AG04450 (cell line): ENCODE data around the gene EML1. TPM values are rescaled to one million over a fixed set of nuclear protein-coding genes. Genes with fewer than 3 reads are reported as not detected.

Source experiments
- CTCF ChIA-PET: fragments of 300-600, 350-600 bp; formaldehyde crosslinking; extraction: SDS; loops from one replicate; lab custom pipeline; 2022; ENCODE audit warnings: antibody characterized with exemption, inconsistent platforms; lab: Charles Lee
- POLR2A ChIA-PET: fragments of 350-600 bp; formaldehyde crosslinking; extraction: SDS; loops from one replicate; lab custom pipeline; 2021; ENCODE audit warnings: antibody characterized with exemption, inconsistent platforms; lab: Yijun Ruan, JAX
- DNase-seq: peaks from one replicate; pipeline ENCODE4 v3.0.0-alpha.2; 2011; ENCODE audit warnings: low read depth, low spot score
- H3K27ac ChIP-seq: one replicate; pipeline ENCODE4 v1.5.1; 2012; ENCODE audit warnings: low read depth, low read length, control low read depth
- H3K27me3 ChIP-seq: one replicate; pipeline ENCODE4 v1.6.0; 2012; ENCODE audit warnings: low read length; ENCODE audit not compliant: control insufficient read depth, insufficient read depth
- H3K4me3 ChIP-seq: 2 replicates; pipeline ENCODE4 v1.5.1; 2011; ENCODE audit warnings: mild to moderate bottlenecking, low read depth, low read length, control low read depth
- H3K9me3 ChIP-seq: 2 replicates; pipeline ENCODE4 v1.5.1; 2012; ENCODE audit warnings: low read length; ENCODE audit not compliant: control insufficient read depth, insufficient read depth
- CTCF ChIP-seq: IDR thresholded peaks from 2 replicates; pipeline ENCODE4 v1.5.1; 2011; ENCODE audit warnings: low read depth, low read length, control low read depth, inconsistent platforms
- polyA plus RNA-seq: library from polyadenylated mRNA; depleted of rRNA; stranded (reverse); fragments of >200 nt; gene quantifications from 2 replicates; pipeline ENCODE4 v1.2.3, GENCODE V29; 2011

The EML1 gene
- polyA plus RNA-seq, 1 experiment, result 37.7 TPM

GRCh38 chr14:99983251-99984015, 190.2 kb downstream of the EML1 start:
- no peak overlapping the region for H3K27ac ChIP-seq
- ChIA-PET CTCF (interaction anchor here (0.5 to 6.2 kb wide), 23 partner anchors 7 to 319 kb away, joined by 3 to 137 read pairs (median 4); no protein-coding TSS in a partner anchor), POLR2A (interaction anchor here (0.7 kb wide), 1 partner anchor 120 kb away, joined by 4 read pairs; no protein-coding TSS in a partner anchor)
- no peak for DNase-seq
- H3K4me3 ChIP-seq, result no peak overlapping the region
- H3K27me3 ChIP-seq, result no peaks in the 10 kb centered on the region
- no peaks in the 10 kb centered on the region for H3K9me3 ChIP-seq
- TF ChIP-seq CTCF, result no peak

- no peak for TF ChIP-seq CTCF
- ChIA-PET POLR2A (no interaction called here), CTCF (interaction anchor here (1.1 to 6.2 kb wide), 8 partner anchors 10 to 257 kb away, joined by 3 to 137 read pairs (median 24); no protein-coding TSS in a partner anchor)
- H3K4me3 ChIP-seq, result no peak overlapping the region
- H3K27me3 ChIP-seq, result no peaks in the 10 kb centered on the region
- H3K9me3 ChIP-seq, result no peaks in the 10 kb centered on the region
- H3K27ac ChIP-seq, result no peak overlapping the region
- DNase-seq, result no peak
These were observed 190.8 kb downstream of the EML1 start for GRCh38 chr14:99984036-99984435.

GRCh38 chr14:99986396-99986795, 193.2 kb downstream of the EML1 start:
- TF ChIP-seq CTCF, result no peak
- Histone ChIP-seq H3K27me3 (no peaks in the 10 kb centered on the region), H3K9me3 (no peaks in the 10 kb centered on the region), H3K4me3 (no peak overlapping the region), H3K27ac (no peak overlapping the region)
- POLR2A ChIA-PET, result no interaction called here
- no peak for DNase-seq
- CTCF ChIA-PET, result interaction anchor here (0.6 kb wide), 1 partner anchor 59 kb away, joined by 4 read pairs; no protein-coding TSS in a partner anchor

- Histone ChIP-seq H3K27me3 (no peaks in the 10 kb centered on the region), H3K9me3 (no peaks in the 10 kb centered on the region), H3K4me3 (no peak overlapping the region), H3K27ac (no peak overlapping the region)
- POLR2A ChIA-PET, result no interaction called here
- no peak for TF ChIP-seq CTCF
- CTCF ChIA-PET, result interaction anchor here (1.3 kb wide), 1 partner anchor 119 kb away, joined by 8 read pairs; no protein-coding TSS in a partner anchor
- DNase-seq, result no peak
These were observed 195.8 kb downstream of the EML1 start for GRCh38 chr14:99989032-99989431.
